Measurements from ENCODE around the gene SIK2. TPM values are rescaled to one million over a fixed set of nuclear protein-coding genes. Genes with fewer than 3 reads are reported as not detected.
"Not testable (repeated sequence)": the region's sequence is repeated elsewhere in the genome, so short reads cannot be mapped to it uniquely, and the experiment has no call there.

Gene SIK2
- total RNA-seq, 1 donor from 2014 or later: 174 TPM

DNA sequence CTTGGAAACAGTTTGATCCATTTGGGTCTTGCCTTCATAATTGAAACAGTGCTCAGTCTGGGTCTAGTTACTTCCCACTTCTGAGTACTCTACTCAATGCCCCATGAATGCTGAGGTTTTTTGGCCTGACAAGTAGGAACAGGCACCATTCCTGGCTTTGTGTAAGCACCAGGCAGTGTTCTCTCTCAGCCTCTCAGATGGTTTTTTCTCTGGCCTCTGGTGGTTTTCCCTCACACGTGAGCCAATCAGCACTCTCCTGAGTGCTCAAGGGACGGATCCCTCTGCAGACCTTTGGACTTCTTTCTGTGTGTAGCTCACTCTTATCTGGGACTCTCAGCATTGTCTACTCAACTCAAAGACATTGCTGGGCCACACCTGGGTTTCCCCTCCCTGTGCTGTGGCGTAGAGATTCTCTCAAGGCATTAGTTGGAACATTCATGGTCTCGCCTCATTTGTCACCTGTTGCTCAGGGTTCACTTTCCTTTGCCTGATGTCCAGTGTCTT is 21.3 kb downstream of the SIK2 start:
- DNase-seq (ENCODE audit: low spot score): no peak

GRCh38 chr11:111624608-111625007 is 22.4 kb downstream of the SIK2 start:
- no peak for DNase-seq (ENCODE audit: low spot score)

GRCh38 chr11:111627591-111627990 is 25.3 kb downstream of the SIK2 start:
- DNase-seq (ENCODE audit: low spot score): no peak

DNA sequence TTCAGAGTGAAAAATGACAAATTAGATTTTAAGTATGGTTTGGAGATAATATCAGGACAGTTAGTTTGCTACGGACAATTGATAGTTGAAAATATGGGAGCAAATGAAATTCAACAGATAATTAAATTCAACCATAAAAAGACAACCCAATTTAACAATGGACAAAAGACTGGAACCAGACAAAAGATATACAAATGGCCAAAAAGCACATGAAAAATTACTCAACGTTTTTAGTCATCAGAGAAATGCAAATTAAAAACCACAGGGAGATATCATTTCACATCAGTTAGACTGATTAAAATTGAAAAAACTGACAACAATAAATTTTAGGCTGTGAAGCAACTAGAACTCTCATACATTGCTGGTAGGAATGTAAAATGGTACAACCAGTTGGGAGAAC is 27.2 kb downstream of the SIK2 start:
- no peak for DNase-seq (ENCODE audit: low spot score)

- no peak for DNase-seq (ENCODE audit: low spot score)
Measured at GRCh38 chr11:111631024-111631665, 28.9 kb downstream of the SIK2 start.

- DNase-seq (ENCODE audit: low spot score): no peak
Measured at GRCh38 chr11:111631666-111632039, 29.4 kb downstream of the SIK2 start.

- DNase-seq (ENCODE audit: low spot score): no peak
Measured at GRCh38 chr11:111632516-111633220, 30.4 kb downstream of the SIK2 start.

DNA sequence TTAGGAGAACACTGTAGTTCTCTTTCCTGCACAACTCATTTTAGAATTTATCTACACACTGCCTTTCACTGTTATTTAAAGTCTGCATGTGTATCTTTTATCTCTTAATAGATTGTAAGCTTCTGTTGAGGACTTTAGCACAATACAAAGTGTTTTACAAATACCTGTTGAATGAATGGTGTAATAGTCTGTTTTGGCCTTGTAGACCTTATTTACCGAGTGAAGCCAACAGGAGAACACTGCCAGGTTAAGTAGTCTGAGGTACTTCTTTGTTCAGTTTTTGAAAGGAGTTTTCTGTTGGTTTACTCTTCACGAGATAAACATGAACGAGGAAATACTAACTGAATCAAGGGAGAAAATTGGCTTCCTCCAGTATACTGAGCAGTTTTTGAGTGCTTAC is 31.0 kb downstream of the SIK2 start:
- no peak for DNase-seq (ENCODE audit: low spot score)

DNA sequence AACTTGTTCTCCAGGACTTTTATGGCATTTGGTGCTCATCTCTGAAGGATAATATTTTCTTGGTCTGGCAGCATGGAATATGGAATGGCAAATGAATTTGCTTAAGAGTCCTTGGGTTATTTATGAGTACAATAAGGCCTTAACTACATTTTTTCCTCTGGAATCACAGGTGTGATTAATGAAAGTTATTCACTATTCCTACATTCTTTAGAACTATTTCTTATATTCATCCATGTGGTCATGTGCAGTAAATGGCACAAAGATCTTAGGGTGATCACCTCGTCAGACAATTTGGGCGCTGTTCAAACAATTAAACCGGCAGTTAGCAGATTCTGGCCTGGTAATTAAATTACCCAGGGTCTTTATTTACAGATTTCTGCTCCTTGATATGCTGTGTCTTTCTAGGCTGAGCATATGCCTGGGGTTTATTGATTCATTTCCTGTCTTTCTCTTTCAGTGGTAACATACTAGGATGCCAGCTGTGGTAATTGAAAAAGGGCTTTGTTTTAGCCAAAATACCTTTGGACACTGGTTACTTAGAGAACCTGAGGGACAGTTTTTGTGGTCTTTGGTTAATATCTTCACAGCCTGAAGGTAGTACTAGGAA is 31.6 kb downstream of the SIK2 start:
- no peak for DNase-seq (ENCODE audit: low spot score)

GRCh38 chr11:111634981-111635705 is 32.9 kb downstream of the SIK2 start:
- DNase-seq (ENCODE audit: low spot score): no peak

DNA sequence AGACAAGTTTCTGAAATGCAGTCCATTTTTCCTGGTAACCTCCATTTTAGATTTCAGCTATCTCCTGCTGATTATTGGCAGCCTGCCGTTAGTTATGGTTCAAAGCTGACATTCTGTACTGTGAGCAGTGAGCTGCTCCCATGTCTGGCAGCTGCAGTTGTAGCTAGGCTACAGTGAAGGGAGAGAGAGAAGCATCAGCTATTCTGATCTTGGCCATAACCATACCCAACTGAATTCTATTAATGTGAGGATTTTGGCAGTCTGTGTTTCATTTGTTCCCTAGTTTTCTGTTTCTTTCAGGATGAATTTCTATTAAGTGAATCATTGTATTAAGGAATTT is 33.4 kb downstream of the SIK2 start:
- no peak for DNase-seq (ENCODE audit: low spot score)

DNA sequence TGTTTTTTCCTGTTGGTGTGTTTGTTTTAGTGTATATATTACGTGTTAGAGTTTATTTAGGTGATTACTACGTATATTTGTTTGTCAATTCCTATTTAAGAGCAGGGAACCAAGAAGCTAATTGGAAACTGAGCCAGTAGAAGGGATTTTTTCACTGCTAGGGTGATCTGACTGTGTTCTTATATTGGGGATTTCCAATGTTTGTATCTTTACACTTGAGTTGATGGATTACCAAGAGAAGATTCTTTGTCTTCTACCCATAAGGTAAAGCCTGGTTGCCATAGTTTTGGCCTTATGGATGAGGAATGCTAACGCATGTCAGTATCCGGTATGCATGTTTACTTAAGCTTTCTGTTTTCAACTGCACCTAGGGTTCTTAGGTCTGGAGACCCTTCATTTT is 35.6 kb downstream of the SIK2 start:
- DNase-seq (ENCODE audit: low spot score): no peak

DNA sequence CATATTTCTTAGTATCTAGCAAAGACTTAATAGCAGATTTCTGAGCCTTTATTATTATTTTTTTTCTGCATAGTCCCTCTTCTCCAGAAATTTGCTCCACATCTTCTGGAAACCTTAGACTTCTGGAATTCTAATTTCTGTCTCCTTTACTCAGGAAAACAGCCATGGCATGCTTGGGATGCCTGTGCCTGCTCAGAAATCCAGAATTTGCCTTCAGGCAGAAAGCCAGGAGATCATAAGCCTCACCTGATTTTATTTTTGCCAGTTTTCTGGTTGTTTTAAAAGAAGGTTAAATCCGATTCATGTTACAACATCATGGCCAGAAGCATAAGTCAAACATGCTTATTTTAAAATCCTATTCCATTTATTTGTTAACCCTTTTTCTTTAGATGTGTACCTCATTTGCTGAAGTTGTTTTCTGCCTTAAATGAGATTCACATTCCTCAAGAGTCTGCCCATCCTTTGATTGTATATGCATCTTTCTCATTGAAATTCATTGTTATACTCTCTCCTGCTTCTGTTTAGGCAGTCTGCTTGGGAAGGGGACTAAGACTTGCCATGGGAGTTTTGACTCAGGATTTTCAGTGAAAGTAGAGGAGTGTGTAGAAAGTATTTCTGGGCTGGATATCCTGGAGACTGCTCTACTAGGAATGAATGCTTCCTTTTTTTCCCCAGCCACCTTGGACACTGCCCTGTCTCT is 37.1 kb downstream of the SIK2 start:
- DNase-seq (ENCODE audit: low spot score): no peak

GRCh38 chr11:111641339-111642015 is 39.2 kb downstream of the SIK2 start:
- DNase-seq (ENCODE audit: low spot score): no peak

GRCh38 chr11:111642542-111642941 is 40.3 kb downstream of the SIK2 start:
- no peak for DNase-seq (ENCODE audit: low spot score)

DNA sequence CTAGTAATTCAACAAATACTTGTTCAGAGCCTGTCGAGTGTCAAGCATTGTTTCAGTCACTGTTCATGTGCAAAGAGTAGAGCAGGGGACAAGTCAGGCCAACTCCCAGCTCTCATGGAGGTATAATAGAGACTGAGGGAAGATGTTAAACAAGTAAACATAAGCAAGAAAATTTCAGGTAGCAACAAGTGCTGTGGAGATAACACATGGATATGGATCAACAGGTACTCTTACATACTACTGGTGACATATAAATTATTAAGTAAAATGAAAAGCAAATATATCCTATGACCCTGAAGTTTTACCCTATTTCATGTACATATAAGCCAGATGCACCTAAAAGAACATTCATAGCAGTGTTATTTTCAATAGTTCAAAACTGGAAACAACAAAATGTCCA is 42.7 kb downstream of the SIK2 start:
- DNase-seq (ENCODE audit: low spot score): no peak

- no peak for DNase-seq (ENCODE audit: low spot score)
Measured at GRCh38 chr11:111645657-111646316, 43.5 kb downstream of the SIK2 start.

GRCh38 chr11:111651336-111651735 is 49.1 kb downstream of the SIK2 start:
- DNase-seq (ENCODE audit: low spot score): not testable (repeated sequence)

GRCh38 chr11:111652184-111652583 is 49.9 kb downstream of the SIK2 start:
- no peak for DNase-seq (ENCODE audit: low spot score)

GRCh38 chr11:111654601-111655000 is 52.4 kb downstream of the SIK2 start:
- DNase-seq (ENCODE audit: low spot score): no peak
